ENCODE measurements around the gene HOXA5.
A peak's percentile ranks its signal among the peaks of the same experiment; 100 is the strongest.

HOXA5 gene

DNA sequence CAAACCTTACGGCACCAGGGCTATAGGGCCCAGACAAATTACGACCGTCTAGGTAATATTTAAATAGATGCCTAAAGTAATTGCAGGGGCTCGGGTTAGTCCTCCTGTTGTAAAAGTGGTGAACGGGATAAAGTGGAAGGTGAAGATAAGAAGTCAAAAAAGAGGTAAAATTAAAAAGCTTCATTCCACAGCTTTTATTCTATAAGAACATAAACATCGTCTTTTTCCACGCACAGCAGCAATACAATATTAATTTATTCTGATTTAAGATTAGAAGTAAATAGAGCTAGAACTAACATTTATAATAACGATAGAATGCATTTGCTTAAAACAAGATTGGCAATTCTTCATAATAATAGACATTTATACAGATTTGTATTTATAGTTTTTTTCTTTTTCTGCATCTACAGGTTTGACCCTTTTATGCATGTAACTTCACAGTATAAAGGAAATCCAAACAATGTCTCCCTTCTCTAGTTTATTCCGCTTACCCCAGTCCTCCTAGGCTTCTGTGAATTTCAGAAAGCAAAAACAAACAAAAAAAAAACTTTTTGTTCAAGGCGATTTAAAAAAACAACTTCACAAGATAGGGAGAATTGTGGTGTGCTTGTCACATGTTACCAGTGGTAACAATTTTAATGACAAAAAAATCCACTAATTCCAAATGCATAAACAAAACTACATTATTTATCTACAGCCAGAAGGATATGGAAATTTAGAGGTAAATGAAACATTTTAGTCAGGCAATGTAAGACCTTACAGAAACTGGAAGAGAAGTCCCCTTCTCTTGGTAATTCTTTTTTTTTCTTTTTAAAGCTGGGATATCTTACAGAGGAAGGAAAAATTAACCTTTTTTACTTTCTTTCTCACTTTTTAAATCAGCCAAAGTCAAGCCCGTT is 27.2 kb upstream of the HOXA5 start:
- no peak for DNase-seq

- peak; percentile 56 for DNase-seq
These were observed 26.4 kb upstream of the HOXA5 start for GRCh38 chr7:27169658-27170425.

- DNase-seq: peak; percentile 68
These were observed 24.9 kb upstream of the HOXA5 start for GRCh38 chr7:27168265-27168947.

DNA sequence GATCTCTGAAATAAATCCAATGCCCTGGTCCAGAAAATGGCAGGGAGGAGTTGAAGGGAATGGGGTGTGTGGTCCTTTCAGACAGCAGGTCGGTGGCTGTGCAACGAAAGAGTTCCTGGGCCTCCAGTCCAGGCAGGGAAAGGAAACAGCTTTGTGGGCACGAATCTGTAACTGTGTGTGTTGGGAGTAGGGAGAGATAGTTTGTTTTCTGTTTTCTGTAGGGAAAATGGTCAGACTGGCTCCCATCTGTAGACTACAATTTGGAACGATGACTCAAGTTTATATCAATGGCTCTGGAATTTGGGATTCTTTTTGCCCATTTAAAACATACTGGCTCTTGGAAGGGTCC is 24.4 kb upstream of the HOXA5 start:
- DNase-seq: no peak

DNA sequence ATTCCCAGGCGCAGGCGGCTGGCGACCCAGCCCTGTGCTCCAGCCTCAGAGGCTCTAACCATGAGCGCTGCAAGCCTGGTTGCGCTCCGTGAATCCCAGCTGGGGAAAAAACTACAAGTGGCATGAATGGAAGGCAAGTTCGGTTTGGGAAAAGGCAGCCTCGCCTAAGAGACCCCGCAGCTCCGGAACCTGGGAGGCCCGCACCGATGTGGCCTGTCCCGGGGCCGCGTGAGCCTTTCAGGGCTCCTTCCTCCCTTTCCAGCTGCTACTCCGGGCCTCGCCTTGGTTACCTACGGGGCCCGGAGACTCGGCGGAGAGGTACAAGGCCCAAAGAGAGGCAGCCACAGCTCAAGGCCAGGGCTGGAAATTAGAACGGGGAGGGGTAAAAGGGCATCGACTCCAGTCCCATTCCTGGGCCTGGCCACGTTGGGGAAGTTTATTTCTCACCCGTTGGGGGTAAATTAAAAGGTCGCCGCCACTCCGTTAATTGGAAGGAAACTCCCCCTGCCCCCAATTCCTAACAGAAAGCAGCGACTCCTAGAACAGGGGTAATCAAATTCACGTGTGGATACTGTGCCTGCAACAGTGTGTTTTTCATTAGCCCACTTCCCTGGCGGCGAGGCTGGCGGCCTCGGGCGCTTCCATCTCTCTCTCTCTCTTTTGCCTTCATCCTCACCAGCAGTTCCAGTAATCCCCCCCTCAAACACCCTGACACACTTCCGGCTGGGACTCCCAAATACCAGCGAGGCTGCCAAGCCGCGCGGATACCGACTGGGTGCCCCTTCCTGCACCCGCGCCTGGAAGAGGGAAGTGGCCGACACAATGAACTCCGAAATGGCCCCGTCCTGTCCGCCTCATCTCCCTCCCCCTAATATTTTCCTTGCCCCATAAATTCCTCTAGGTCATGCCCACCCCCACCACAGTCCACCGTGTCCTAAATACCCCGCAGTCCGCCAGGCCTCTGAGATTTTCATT is 23.3 kb upstream of the HOXA5 start:
- DNase-seq: no peak

DNA sequence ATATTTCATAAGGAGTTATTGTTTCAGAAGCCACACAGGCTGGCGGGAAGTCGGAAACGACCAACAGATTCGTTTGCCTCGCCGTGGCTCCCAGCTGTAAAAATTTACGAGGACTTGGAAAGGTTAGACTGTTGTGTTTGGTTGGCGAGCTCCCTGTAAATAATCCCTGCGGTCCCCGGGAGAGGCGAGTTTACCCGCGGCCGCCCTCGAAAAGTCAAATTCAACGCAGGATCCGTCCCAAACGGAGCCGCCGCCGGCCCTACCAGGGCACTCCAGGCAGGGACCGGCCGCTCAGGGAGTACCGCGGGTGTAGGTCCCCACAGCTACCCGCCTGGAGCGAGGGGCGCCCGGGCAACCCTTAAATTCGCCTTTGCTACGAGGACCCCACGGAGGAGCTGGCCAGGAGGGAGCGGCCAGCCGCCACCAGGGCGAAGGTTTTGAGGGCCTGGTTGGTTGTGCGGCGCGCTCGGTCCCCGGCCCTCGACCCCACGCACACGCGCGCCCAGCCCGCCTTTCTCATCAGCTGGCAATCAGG is 22.6 kb upstream of the HOXA5 start:
- DNase-seq: no peak

GRCh38 chr7:27165089-27165995 is 21.9 kb upstream of the HOXA5 start, which contains the start of gene HOXA9:
Gene HOXA9, minus strand, starts transcription at chr7:27165537. Its CDS starts 80 bp downstream, at chr7:27165457.
- no peak for DNase-seq

GRCh38 chr7:27164367-27165088 is 21.0 kb upstream of the HOXA5 start:
- DNase-seq: no peak

GRCh38 chr7:27164045-27164366 is 20.5 kb upstream of the HOXA5 start:
- no peak for DNase-seq

DNA sequence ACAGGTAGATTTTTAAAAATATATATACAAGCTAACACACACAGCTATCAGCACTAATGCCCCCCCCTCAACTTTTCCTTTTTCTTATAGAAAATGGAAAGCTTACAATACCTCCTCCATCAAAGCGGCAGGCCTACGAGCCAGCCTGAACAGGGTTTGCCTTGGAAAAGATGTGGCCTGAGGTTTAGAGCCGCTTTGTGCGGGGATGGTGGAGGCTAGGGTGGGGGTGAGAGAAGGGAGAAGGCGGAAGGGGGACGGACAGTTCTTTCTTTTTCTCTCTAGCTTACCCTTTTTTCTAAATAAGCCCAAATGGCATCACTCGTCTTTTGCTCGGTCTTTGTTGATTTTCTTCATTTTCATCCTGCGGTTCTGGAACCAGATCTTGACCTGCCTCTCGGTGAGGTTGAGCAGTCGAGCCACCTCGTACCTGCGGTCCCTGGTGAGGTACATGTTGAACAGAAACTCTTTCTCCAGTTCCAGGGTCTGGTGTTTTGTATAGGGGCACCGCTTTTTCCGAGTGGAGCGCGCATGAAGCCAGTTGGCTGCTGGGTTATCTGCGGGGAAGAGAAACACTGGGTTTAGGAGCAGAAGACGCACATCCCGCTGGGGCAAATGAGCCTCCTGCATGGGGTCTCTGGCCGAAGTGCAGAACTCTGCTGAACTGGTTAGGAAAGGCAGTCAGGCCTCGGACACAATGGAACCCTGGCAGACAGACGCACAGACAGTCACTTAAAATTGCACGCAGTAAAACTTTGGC is 20.0 kb upstream of the HOXA5 start:
- no peak for DNase-seq

DNA sequence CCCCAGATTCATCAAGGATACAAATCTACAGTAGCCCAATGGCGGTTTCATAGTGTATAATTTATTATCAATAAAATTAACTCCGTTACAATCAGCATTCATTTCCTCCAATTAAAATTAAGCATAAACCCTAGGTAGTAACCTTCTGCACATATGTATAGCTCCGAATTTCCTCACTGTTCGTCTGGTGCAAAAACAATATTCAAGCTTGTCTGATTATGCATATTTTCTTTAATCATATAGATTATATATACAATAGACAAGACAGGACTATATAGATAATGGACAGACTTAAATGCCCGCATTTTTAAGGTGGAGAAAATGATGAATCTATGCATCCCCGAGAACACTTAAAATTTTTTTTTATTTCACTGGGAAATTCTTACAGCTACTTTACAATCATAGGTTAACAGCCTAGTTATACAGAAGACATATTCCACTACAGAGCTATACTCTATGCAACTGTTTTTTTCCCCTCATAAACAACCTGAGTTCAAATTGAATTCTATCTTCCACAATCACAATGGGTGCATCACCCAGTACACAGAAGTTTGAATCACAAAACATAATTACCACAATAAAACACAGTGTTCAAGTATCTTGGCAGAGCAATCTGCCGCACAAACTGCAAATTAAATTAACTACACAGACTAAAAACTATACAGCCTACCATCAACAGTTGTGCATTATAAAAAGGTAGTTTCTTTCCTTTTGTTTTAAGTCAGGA is 19.2 kb upstream of the HOXA5 start:
- DNase-seq: no peak

GRCh38 chr7:27161721-27162560 is 18.5 kb upstream of the HOXA5 start:
- DNase-seq: no peak

DNA sequence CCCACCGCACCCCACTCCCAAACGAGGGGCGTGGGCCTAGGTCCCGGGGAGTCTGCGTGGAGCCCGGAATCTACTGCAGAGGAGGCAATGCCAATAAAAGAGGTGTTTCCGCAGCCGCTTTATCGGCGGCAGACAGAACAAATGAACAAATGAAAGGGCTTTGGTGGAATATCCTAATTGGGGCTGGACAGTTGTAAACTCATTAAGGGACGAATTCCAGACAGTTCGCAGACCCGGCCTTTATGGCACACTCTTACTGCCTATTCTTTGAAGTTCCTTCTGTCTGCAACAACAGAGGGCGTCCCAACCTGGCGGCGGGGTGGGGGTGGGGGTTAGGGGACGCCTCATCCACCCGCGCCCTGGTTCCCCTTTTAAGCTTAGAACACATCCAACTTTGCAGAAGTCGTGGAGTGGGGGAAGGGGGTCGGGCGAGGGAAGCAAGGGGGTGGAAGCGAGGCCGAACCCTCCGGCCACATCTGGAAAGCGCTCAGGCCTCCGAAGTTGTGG is 17.8 kb upstream of the HOXA5 start:
- no peak for DNase-seq

GRCh38 chr7:27160546-27161213 is 17.2 kb upstream of the HOXA5 start:
- DNase-seq: peak; percentile 83

DNA sequence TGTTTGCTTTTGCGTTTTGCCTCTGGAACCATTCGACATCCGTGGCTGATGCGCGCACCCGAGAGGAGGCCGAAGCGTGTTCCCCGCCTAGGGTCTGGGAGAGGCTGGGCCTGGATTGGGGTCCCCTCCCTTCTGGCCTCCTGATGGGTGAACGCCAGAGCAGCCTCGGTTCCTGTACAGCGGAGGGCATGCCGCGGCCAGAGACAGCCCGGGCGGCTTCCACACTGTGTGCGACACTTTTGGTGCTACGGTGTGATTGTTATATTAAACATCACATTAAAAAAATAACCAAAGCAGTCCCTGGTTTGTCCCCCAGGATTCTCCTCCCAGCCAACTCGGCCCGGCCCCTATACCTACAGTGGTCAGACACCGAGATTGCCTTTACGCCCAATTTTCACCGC is 16.7 kb upstream of the HOXA5 start:
- DNase-seq: no peak

DNA sequence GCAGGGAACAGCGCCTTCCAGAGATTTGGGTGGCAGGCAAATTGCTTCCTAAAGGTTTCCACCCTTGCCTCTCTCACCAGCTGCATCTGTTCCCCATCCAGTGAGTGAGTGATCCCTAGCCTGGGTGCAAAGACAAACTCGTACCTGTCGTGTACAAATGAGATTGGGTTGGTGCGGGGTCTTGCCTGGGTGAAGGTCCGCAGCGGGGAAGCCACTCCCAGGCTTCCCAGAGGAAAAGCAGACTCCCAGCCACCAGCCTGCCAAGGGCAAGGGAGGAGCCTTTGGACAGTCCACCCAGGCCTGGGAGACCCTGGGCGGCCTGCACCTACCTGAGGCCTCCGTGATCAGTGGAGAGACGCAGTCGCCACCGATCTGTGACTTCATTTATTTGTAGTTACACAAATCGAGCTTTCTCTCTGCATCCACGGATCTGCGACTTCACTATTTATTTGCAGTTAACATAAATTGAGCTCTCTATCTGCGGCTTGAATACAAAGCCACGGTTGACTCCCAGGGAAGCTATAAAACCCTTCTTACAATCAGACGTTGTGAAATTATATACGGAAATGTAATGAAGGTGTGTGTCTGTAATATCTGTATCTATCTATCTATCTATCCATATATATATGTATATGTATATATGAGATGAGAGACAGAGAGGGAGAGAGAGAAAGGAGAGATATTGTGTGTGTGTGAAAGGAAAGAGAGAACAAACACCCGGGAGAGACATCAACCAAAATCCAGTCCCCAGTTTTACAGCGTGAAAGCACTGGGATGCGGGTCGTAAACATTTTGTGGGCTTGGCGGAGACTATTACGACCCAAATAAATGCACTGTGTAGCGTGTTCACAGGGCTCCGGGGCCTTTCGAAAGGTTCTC is 16.0 kb upstream of the HOXA5 start:
- DNase-seq: no peak
